Mucosa of stomach (tissue), 1 donor: ENCODE results near the gene TRIM32.

Source experiments
- H3K27me3 ChIP-seq: one replicate; pipeline ENCODE4 v1.7.0; 2013; ENCODE audit warnings: mild to moderate bottlenecking, low read length; ENCODE audit not compliant: control insufficient read depth, insufficient read depth
- H3K36me3 ChIP-seq: one replicate; pipeline ENCODE4 v1.7.0; 2013; ENCODE audit warnings: low read length; ENCODE audit not compliant: control insufficient read depth, insufficient read depth
- H3K4me1 ChIP-seq: one replicate; pipeline ENCODE4 v1.7.0; 2013; ENCODE audit warnings: mild to moderate bottlenecking, low read length; ENCODE audit not compliant: control insufficient read depth, insufficient read depth
- H3K4me3 ChIP-seq: one replicate; pipeline ENCODE4 v1.7.0; 2013; ENCODE audit warnings: low read length
- H3K9ac ChIP-seq: one replicate; pipeline ENCODE4 v1.7.0; 2013; ENCODE audit warnings: mild to moderate bottlenecking, low read length, moderate library complexity
- H3K9me3 ChIP-seq: one replicate; pipeline ENCODE4 v1.7.0; 2013; ENCODE audit warnings: mild to moderate bottlenecking, low read length, moderate library complexity; ENCODE audit not compliant: control insufficient read depth
- donor health status: Pancreatic carcinoma.

Gene TRIM32, protein sequence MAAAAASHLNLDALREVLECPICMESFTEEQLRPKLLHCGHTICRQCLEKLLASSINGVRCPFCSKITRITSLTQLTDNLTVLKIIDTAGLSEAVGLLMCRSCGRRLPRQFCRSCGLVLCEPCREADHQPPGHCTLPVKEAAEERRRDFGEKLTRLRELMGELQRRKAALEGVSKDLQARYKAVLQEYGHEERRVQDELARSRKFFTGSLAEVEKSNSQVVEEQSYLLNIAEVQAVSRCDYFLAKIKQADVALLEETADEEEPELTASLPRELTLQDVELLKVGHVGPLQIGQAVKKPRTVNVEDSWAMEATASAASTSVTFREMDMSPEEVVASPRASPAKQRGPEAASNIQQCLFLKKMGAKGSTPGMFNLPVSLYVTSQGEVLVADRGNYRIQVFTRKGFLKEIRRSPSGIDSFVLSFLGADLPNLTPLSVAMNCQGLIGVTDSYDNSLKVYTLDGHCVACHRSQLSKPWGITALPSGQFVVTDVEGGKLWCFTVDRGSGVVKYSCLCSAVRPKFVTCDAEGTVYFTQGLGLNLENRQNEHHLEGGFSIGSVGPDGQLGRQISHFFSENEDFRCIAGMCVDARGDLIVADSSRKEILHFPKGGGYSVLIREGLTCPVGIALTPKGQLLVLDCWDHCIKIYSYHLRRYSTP

DNA sequence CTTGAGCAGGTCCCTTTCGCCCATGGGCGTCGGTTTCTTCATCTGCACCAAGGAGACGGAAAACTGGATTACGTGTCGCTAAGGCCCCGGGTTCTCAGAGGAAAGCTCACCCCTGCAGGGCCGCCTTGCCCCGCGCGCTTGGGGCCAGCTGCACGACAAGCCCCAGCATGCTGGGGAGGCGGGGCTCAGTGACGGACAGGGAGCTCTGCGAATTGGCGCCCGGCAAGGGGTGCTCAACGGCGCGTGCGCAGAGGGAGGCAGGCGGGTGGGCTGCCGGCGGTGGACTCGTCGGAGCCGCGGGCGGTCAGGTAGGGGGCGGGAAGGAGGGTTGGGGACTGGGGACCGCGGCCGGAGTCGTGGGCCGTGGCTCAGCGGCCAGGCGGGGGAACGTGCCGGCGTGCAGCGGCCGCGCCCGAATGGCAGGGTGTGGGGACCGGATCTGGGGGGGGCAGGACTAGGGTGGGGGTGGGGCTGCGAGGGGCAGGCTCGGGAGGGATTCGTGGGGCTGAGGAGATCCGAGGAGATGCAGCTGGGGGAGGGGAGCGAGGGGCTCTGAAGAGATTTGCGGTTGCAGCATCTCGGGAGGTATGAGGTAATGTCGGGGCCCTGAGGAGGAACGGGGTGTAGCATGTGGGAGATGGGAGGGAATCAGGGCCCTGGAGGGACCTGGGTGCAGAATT, at the start of gene TRIM32:
Gene TRIM32, plus strand, starts transcription at position 232 of the 680 bp plus-strand sequence. CDS start 10,438 bp downstream, outside the sequence.
- Histone ChIP-seq H3K9ac (peak within 1 kb of the TSS; percentile 70), H3K27me3 (no peaks in the 10 kb centered on the region), H3K4me3 (peak within 1 kb of the TSS; percentile 83), H3K9me3 (no peaks in the 10 kb centered on the region), H3K4me1 (peaks cover 22% of the 10 kb centered on the region), H3K36me3 (no peaks in the 10 kb centered on the region)

DNA sequence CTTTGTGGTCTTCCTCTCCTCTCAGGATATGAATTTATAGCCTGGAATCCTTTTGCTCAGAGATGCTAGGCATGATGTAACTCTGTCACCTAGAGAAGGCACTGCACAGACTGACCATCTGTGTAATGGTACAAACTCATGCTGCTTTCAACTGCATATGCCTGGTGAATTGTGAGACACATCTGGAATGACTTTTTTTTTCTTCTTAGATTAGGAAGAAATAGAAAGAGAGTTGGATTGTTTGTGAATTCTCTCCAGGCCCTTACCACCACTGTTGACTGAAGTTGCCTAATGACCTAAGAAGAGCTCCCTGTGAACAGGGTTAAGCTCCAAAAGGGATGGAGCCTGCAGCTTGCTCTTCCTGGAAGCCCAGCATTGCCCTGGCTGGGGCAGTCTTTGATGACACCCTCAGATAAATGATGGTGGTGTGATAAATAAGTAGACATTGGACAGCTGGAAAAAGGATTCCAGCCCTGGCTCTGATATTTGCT, 47.8 kb upstream of the TRIM32 start:
- no peak overlapping the region for H3K9ac ChIP-seq
- no peak overlapping the region for H3K4me3 ChIP-seq
- no peaks in the 10 kb centered on the region for H3K36me3 ChIP-seq
- no peaks in the 10 kb centered on the region for H3K4me1 ChIP-seq
- H3K9me3 ChIP-seq = no peaks in the 10 kb centered on the region
- no peaks in the 10 kb centered on the region for H3K27me3 ChIP-seq

DNA sequence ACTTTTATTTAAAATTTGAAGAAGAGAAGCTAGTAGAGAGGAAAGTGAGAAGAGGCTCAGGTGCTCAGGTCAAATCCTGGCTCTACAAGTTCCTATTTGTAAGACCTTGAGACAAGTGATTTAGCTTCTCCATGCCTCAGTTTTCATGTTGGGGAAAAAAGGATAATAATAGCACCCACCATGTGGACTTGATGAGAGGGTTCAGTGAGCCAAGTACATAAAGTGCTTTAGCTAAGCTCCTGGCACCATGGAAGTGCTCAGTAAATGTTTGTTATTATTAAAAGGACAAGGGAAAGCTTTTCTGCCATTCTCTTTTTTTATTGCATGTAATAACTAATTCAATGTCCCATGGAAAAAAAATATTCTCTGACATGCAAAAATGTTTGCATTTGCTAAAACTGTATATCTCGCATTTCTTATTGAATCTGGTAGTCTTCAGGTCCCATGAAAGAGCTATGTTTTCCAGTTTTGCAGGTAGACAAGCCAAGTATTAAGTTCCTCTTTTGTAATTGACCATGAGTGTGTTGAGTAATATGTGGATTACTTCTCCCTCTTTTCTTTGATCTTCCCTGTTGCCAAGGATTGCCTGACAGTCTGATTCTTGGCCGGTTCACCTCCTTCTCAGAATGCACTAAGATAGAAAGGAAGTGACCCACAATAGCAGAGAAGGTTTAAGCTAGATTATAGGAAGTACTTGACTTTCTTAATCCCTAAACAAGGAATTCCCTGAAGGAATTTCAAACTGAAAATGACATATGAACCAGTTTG, 45.6 kb upstream of the TRIM32 start:
- Histone ChIP-seq H3K4me1 (no peaks in the 10 kb centered on the region), H3K36me3 (no peaks in the 10 kb centered on the region), H3K9ac (no peak overlapping the region), H3K4me3 (no peak overlapping the region), H3K9me3 (no peaks in the 10 kb centered on the region), H3K27me3 (no peaks in the 10 kb centered on the region)

DNA sequence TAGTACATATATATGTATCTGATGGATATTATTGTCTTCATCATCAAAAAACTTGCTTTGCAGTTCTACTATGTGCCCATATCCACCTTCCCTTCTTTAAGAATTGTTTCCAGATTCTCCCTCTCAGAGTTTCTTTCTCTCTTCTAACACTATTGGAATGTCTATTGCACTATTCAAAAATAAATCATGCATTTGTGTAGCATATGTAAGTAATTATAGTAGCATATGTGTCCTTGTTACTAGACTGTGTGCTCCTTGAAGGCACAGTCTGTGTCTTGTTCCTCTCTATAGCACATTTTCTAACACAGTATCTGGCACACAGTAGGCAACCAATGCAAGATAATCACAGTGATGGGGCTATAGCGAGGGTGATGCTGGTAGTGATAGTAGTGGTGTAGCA, 43.4 kb upstream of the TRIM32 start:
- Histone ChIP-seq H3K36me3 (no peaks in the 10 kb centered on the region), H3K27me3 (no peaks in the 10 kb centered on the region), H3K9me3 (no peaks in the 10 kb centered on the region), H3K9ac (no peak overlapping the region), H3K4me1 (no peaks in the 10 kb centered on the region), H3K4me3 (no peak overlapping the region)

DNA sequence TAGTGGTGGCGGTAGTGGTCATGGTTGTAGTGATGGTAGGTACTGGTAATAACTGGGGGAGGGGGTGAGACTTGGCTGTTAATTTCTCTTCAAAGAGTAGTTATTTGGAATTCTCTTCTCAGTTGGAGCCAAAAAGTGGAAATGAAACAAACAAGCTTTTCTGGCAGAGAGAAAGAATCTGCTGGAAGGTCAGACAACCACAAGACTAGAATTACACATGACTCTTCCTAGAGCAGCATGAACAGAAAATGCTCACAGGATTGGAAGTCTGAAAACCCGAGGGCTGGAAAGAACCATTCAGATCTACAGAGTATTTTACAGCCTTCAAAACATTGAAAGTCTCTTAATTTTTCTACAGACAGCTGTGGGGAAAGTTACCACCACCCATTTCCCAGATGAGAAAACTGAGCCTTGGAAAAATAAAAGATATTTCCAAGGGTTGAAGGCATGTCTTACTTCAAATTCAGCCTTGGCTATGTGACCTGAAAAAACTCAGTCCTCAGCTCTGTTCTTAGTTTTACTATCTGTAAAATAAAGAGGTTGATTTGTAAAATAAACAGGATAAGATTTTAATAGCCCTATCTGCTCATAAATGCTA, 42.9 kb upstream of the TRIM32 start:
- no peaks in the 10 kb centered on the region for H3K27me3 ChIP-seq
- H3K9ac ChIP-seq = no peak overlapping the region
- no peaks in the 10 kb centered on the region for H3K9me3 ChIP-seq
- no peaks in the 10 kb centered on the region for H3K36me3 ChIP-seq
- H3K4me3 ChIP-seq = no peak overlapping the region
- no peaks in the 10 kb centered on the region for H3K4me1 ChIP-seq

DNA sequence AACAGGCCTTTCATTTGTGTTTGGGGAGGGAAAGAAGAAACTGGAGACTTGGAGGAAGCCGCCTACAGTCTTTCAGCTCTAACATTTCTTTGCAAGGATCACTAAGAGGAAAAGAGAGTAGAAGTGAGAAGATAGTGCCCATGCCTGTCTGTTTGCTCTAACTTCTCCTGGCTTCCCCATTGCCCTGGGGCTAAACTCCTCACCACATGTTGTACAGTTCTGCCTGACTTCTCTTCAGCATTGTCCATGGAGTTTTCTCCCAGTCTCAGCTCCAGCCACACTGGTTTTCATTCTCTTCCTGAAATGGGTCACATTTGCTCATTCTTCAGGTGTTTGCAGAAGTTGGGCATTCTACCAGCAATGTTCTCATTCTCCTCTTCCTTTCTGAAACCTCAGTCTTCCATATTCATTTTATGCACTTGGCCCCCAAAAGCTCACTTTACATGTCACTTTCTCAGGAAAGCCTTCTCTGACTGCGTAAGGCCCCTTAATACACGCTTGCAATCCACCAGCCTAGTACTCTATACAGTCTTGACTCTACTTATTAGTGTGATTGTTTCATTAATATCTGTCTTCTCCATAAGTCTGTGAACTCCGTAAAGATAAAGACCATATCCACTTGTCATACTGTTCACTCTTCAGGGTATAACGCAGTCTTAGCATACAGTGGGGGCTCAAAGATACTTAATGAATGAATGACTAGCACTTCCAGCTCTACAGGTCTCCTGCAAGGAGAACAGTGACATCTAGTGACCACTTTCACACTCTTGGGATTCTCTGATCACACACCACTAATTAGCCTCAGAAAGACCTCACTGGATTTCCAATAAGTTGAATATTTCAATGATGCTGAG, 40.2 kb upstream of the TRIM32 start:
- no peaks in the 10 kb centered on the region for H3K4me1 ChIP-seq
- no peaks in the 10 kb centered on the region for H3K27me3 ChIP-seq
- H3K9ac ChIP-seq = no peak overlapping the region
- H3K36me3 ChIP-seq = no peaks in the 10 kb centered on the region
- H3K4me3 ChIP-seq = no peak overlapping the region
- no peaks in the 10 kb centered on the region for H3K9me3 ChIP-seq

DNA sequence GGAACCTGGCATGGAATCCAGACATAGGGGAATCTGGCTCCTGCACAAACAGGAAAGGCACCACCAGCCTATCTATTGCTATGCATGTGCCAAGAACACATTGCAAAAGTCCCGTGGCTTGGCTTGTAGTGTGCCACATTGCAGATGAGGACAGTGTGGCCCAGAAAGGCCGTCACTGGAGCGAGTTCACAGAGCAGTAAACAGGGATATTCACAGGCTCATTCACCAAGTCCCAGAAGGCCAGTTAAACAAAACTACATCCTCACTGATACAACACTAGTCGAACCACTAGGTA, 39.6 kb upstream of the TRIM32 start:
- Histone ChIP-seq H3K27me3 (no peaks in the 10 kb centered on the region), H3K9me3 (no peaks in the 10 kb centered on the region), H3K4me3 (no peak overlapping the region), H3K36me3 (no peaks in the 10 kb centered on the region), H3K9ac (no peak overlapping the region), H3K4me1 (no peaks in the 10 kb centered on the region)

DNA sequence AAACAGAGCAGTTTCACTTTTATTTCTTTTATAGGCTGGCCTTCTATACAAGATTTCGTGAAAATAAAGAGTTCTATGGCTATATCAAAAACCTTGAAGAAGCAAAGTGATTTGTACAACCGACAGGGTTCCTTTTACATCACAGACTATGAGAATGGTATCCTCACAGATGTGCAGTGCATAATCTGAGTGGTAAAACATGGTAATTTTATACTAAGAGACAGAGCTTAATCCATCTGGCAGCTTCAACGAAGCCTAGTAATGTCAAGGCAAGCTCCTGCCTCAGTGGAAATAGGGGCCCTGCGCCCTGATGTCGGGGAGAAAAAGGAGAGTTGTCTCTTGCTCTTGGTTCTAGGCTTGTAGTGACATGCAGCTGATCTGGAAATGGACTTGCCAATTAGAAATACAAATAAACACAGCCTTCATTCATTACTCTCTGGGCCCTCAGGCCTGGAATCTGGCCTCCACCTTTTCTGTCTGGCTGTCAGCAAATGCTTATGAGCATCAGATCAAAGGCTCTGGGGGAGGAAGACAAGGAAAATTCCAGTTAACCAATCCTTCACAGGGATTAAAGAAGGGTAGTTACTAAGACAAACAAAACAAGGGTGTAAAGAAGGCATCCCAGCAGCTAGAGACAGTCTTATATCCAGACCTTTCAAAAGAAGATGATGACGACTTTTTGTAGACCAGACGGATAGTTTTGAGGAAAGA, 33.6 kb upstream of the TRIM32 start:
- Histone ChIP-seq H3K4me3 (no peak overlapping the region), H3K27me3 (no peaks in the 10 kb centered on the region)

DNA sequence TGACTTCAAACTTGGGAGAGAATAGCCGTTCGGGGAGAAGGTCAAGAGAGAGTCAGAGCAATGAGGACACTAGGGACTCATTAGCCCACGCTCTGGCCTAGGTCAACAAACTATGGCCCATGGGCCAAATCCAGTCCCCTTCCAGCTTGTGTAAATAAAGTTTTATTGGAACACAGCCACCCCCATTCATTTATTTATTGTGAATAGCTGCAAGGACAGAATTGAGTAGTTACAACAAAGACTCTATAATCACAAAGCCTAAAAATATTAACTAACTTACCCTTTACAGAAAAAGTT, 33.1 kb upstream of the TRIM32 start:
- H3K9me3 ChIP-seq = no peaks in the 10 kb centered on the region
- no peaks in the 10 kb centered on the region for H3K27me3 ChIP-seq
- H3K36me3 ChIP-seq = no peaks in the 10 kb centered on the region
- H3K9ac ChIP-seq = no peak overlapping the region
- H3K4me3 ChIP-seq = no peak overlapping the region
- no peaks in the 10 kb centered on the region for H3K4me1 ChIP-seq

More for the DNA sequence above, 33.6 kb upstream of the TRIM32 start:
- Histone ChIP-seq H3K36me3 (no peaks in the 10 kb centered on the region), H3K9ac (no peak overlapping the region), H3K9me3 (no peaks in the 10 kb centered on the region), H3K4me1 (no peaks in the 10 kb centered on the region)

DNA sequence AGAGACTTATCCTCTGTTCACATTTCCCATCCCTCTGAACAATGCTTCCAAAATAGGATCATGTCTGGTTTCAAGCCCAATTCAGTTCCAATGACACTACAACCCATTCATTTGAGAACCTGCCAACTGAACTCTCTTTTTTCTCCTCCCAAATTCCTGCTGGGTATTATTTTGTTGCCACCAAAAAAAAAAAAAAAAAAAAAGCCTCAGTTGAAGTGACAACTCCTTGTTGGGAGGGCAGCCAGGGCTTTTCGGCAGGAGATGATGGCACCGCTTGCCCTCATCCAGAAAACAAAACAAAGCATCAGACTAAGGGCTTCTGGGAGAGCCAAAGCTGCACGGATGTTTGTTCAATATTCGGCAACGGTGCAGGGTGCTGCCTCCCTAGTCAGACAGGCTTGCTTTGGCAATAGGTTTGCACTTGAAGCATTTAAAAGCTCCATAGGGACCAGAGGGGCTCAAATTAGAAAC, 30.6 kb upstream of the TRIM32 start:
- Histone ChIP-seq H3K36me3 (no peaks in the 10 kb centered on the region), H3K9me3 (no peaks in the 10 kb centered on the region), H3K27me3 (no peaks in the 10 kb centered on the region), H3K9ac (no peak overlapping the region), H3K4me1 (no peaks in the 10 kb centered on the region), H3K4me3 (no peak overlapping the region)
